H1 (cell line): ENCODE measurements around the gene ASB8. TPM values are rescaled to one million over a fixed set of nuclear protein-coding genes. Genes with fewer than 3 reads are reported as not detected.

Experiments used
- CHD7 ChIP-seq: fragments of 300-600 bp; sonication (generic); IDR thresholded peaks from 2 replicates; pipeline ENCODE4 v1.7.1; 2012; ENCODE audit warnings: low read length, moderate library complexity, mild to moderate bottlenecking, inconsistent platforms; ENCODE audit not compliant: insufficient replicate concordance
- KDM4A ChIP-seq: IDR thresholded peaks from one replicate; pipeline ENCODE4 v1.7.1; 2012; ENCODE audit warnings: low read depth, mild to moderate bottlenecking, moderate library complexity, low read length, inconsistent platforms; ENCODE audit not compliant: severe bottlenecking
- SAP30 ChIP-seq: fragments of 300-600 bp; sonication (generic); IDR thresholded peaks from 2 replicates; pipeline ENCODE4 v1.7.1; 2012; ENCODE audit warnings: low read length, moderate library complexity, mild to moderate bottlenecking, inconsistent platforms; ENCODE audit not compliant: insufficient read depth, insufficient replicate concordance
- polyA plus RNA-seq, 7 experiments: library from polyadenylated mRNA; depleted of rRNA in 3 of 7; stranded (reverse) in 5 of 7; unstranded in 2 of 7; fragments of >200 nt in 5 of 7; fragments of 200-250 nt in 2 of 7; gene quantifications; 1 replicate in 5 of 7; 2 replicates in 1 of 7; 4 replicates in 1 of 7; pipeline versions ENCODE4 v1.2.1 to v1.2.3, GENCODE V29; 2011 to 2013; ENCODE audit warnings: missing spikeins in 2 of 7, mixed read lengths in 2 of 7
- total RNA-seq: library from RNA; stranded (reverse); fragmentation: NEBNext Ultra II Directional; extraction: Animal tissue kit (Norgen Biotek cat#: 25700); gene quantifications from 2 replicates; pipeline ENCODE4 v1.2.1, GENCODE V29; 2021

The ASB8 gene
- total and polyA plus RNA-seq, 2 of the 8 experiments (the other 6 are each of a cell fraction or from before 2014, with no cell fraction given) = 3.8 to 8.3 TPM

GRCh38 chr12:48184549-48184922 is 27.2 kb upstream of the ASB8 start (continued):
- TF ChIP-seq SAP30 (no peak), CHD7 (no peak), KDM4A (peak; percentile 18)
